HG02623 (cell line): ENCODE measurements around the gene RASAL2.
"Not testable (repeated sequence)": the region's sequence is repeated elsewhere in the genome, so short reads cannot be mapped to it uniquely, and the experiment has no call there.

Experiments used
- ATAC-seq: cut with Tn5 transposase; IDR thresholded peaks from one replicate; pipeline ENCODE4 v1.9.1; 2021; ENCODE audit warnings: moderate library complexity; ENCODE audit not compliant: unreplicated experiment

The RASAL2 gene

GRCh38 chr1:178109348-178110143, 15.6 kb downstream of the RASAL2 start:
- no peak for ATAC-seq

DNA sequence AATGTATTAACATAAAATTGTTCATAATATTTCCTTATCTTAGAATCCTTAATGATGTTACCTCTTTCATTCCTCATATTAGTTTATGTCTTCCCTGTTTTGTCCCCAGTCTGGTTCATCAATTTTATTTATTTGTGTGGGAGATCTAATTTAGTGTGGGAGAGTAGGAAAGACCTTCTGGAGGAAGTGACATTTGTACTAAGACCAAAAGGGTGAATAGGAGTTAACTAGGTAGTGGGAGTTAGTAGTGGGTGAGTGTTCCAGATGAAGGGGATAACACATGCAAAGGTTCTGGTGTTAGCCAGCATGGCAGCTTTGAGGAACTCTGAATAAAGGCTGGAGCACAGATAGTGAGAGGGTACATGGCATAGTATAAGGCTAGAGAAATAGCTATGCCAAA, 21.4 kb downstream of the RASAL2 start:
- no peak for ATAC-seq

GRCh38 chr1:178118524-178118923, 24.6 kb downstream of the RASAL2 start:
- no peak for ATAC-seq

GRCh38 chr1:178119628-178120027, 25.7 kb downstream of the RASAL2 start:
- no peak for ATAC-seq

- no peak for ATAC-seq
Observed at GRCh38 chr1:178120088-178120487, 26.2 kb downstream of the RASAL2 start.

DNA sequence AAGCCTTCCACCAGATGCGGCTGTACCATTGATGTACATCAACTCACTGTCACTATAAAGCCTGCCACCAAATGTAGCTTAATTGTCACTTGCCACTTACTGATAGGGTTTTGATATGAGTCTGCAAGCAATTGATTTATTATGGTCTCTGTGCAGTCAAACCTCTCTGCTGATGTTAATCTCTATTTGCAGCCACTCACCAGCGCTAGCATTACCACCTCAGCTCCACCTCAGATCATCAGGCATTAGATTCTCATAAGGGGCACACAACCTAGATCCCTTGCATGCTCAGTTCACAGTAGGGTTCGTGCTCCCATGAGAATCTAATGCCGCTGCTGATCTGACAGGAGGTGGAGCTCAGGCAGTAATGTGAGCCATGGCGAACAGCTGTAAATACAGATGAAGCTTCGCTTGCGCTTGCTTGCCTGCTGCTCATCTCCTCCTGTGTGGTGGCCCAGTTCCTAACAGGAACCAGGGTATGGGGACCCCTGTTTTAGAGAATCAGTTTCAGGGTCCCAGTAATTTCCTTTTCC, 26.7 kb downstream of the RASAL2 start:
- ATAC-seq = not testable (repeated sequence)

- no peak for ATAC-seq
Observed at GRCh38 chr1:178121883-178122282, 28.0 kb downstream of the RASAL2 start.

- ATAC-seq = peak; percentile 60
Observed at GRCh38 chr1:178122283-178122682, 28.4 kb downstream of the RASAL2 start.

- ATAC-seq = no peak
Observed at GRCh38 chr1:178124115-178124514, 30.2 kb downstream of the RASAL2 start.

- ATAC-seq = no peak
Observed at GRCh38 chr1:178126261-178126660, 32.4 kb downstream of the RASAL2 start.

DNA sequence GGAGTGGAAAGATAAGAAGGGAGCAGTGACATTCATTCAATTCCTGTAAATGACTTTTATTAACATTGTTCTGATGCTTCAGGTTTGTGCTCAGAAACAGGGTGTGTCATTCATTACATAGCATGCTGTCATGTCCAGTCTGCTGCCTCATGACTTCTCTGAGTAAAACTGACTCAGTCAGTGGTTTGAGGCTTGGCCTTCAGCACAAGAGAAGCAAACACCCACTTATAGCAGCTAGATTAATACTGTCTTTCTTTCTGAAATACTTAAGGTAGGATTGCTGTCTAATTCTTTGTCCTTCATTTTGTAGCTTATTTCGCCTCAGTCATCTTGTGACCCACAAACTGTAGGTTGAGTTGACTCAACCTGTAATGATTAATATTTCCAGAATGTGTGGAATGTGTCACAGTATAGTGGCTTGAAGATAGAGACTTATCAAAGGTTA, 32.9 kb downstream of the RASAL2 start:
- peak; percentile 46 for ATAC-seq

- ATAC-seq = no peak
Observed at GRCh38 chr1:178127482-178128191, 33.7 kb downstream of the RASAL2 start.

DNA sequence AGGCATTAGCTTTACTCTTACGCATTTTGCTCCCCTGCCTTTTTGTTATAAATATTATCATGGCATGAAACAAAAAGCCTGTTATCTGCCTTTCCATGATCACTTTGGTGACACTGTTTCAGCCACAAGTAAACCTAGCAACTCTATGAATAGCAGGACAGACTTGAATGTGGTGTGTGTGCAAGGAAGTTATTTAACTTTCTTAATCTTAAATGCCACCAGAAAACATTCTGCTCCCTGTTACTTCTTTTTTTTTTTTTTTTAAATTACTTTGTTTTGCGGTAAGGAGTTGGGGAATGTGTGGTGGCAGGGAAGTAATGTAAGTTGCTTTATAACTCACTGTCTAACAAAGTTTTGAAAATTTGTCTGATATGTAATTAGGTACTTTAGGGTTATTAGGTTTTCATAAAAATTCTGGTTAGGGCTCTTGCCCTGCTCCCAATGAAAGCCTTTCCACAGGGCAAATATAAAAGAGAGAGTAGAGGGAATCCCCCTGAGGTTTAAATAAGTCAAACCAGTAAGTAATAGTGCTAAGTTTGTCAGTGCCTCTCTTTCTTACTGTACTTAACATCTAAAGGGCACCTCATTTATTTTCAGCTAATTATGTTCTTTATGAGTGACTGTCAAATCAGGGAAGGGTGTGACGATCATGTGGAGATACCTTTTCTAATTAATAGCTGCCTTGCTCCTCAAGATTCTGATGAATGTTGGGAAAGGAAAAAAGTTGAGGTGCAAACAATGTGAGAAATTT, 39.5 kb downstream of the RASAL2 start:
- ATAC-seq = no peak

DNA sequence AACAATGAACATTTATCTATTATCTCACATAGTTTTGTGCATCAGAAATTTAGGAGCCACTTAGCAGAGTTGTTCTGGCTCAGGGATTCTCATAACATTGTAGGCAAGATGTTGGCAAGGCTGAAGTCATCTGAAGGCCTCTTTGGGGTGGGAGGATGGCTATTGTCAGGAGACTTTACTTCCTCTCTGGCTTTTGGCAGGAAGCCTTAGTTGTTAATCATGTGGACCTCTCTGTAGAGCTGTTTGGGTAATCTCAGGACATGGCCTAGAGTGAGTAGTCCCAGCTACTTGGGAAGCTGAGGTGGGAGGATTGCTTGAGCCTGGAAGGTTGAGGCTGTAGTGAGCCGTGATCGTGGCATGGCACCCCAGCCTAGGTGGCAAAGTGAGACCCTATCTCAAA, 40.2 kb downstream of the RASAL2 start:
- no peak for ATAC-seq

GRCh38 chr1:178137238-178137637, 43.3 kb downstream of the RASAL2 start:
- ATAC-seq = no peak

GRCh38 chr1:178142806-178143205, 48.9 kb downstream of the RASAL2 start:
- no peak for ATAC-seq

- ATAC-seq = no peak
Observed at GRCh38 chr1:178143730-178144690, 50.1 kb downstream of the RASAL2 start.

DNA sequence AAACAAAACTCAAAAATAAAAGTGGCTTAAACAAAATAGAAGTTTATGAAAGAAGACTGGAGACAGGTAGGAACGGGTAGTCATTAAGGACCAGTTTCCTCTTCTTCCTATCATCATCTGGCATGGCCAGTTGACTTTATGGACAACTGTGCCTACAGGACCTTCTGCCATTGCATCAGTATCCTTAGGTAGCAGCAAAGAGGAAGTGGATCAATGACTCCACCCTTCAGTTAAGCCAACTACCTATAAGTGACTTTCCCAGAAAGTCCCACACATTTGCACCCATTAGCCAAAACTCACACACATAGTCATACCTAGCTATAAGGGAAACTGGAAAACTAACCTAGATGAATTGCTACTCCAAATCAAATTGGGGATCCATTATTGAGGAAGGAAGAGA, 51.7 kb downstream of the RASAL2 start:
- ATAC-seq = no peak

- no peak for ATAC-seq
Observed at GRCh38 chr1:178146436-178146835, 52.5 kb downstream of the RASAL2 start.

DNA sequence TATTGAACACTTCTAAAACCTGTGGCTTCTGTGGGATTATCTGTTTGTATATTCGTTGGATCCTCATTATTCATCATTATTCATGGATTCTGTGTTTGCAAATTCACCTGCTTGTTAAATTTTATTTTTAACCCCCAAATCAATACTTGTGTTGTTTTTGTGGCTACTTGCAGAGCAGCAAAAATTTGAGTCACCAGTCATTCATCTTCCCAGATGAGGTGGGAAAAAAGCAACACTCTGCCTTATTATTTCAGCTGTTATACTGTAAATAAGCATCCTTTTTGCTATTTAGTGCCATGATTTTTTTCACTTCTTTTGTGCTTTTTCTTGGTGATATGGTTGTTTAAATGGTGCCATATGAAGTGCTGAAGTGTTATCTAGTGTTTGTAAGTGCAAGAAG, 56.7 kb downstream of the RASAL2 start:
- no peak for ATAC-seq
